Astrocyte (in vitro differentiated cells and primary cell): ENCODE results near the gene RANBP10. TPM values are rescaled to one million over a fixed set of nuclear protein-coding genes. Genes with fewer than 3 reads are reported as not detected.

Experiments
- DNase-seq: peaks from one replicate; pipeline ENCODE4 v3.0.0-alpha.2; 2010; ENCODE audit warnings: low read depth
- FAIRE-seq: peaks from 2 replicates; lab custom pipeline; 2011; peaks lifted over from hg19 to GRCh38; lab: Jason Lieb, UNC
- H2AFZ ChIP-seq: 2 replicates; pipeline ENCODE4 v1.6.0; 2012; ENCODE audit warnings: low read depth, low read length, inconsistent platforms
- H3K27ac ChIP-seq: 2 replicates; pipeline ENCODE4 v1.5.1; 2011; ENCODE audit warnings: low read depth, low read length, inconsistent platforms
- H3K27me3 ChIP-seq: 2 replicates; pipeline ENCODE4 v1.6.0; 2011; ENCODE audit warnings: low read length, inconsistent platforms; ENCODE audit not compliant: insufficient read depth
- H3K36me3 ChIP-seq: 2 replicates; pipeline ENCODE4 v1.5.1; 2011; ENCODE audit warnings: low read length, inconsistent platforms; ENCODE audit not compliant: insufficient read depth
- H3K4me1 ChIP-seq: 2 replicates; pipeline ENCODE4 v1.5.1; 2011; ENCODE audit warnings: low read length, inconsistent platforms; ENCODE audit not compliant: insufficient read depth
- H3K4me2 ChIP-seq: 2 replicates; pipeline ENCODE4 v1.6.0; 2012; ENCODE audit warnings: low read length, inconsistent platforms
- H3K4me3 ChIP-seq: 2 replicates; pipeline ENCODE4 v1.5.1; 2011; ENCODE audit warnings: low read depth, mild to moderate bottlenecking, low read length, inconsistent platforms; ENCODE audit not compliant: insufficient read depth
- H3K79me2 ChIP-seq: 2 replicates; pipeline ENCODE4 v1.6.0; 2012; ENCODE audit warnings: mild to moderate bottlenecking, low read length, inconsistent platforms; ENCODE audit not compliant: insufficient read depth
- H3K9ac ChIP-seq: 2 replicates; pipeline ENCODE4 v1.6.0; 2012; ENCODE audit warnings: mild to moderate bottlenecking, low read length, inconsistent platforms
- H3K9me3 ChIP-seq: 2 replicates; pipeline ENCODE4 v1.5.1; 2012; ENCODE audit warnings: low read depth, mild to moderate bottlenecking, low read length, inconsistent platforms; ENCODE audit not compliant: insufficient read depth
- H4K20me1 ChIP-seq: 2 replicates; pipeline ENCODE4 v1.6.0; 2012; ENCODE audit warnings: low read length, inconsistent platforms; ENCODE audit not compliant: insufficient read depth
- H3K27ac Mint-ChIP-seq: one replicate; pipeline ENCODE4 v1.8.0; 2021; ENCODE audit warnings: mild to moderate bottlenecking, mixed read lengths; ENCODE audit not compliant: unreplicated experiment
- H3K27me3 Mint-ChIP-seq: one replicate; pipeline ENCODE4 v1.8.0; 2021; ENCODE audit warnings: low read depth, mixed read lengths; ENCODE audit not compliant: unreplicated experiment
- H3K36me3 Mint-ChIP-seq: one replicate; pipeline ENCODE4 v1.8.0; 2021; ENCODE audit warnings: low read depth, mixed read lengths; ENCODE audit not compliant: unreplicated experiment
- H3K4me1 Mint-ChIP-seq: one replicate; pipeline ENCODE4 v1.8.0; 2021; ENCODE audit warnings: low read depth, mixed read lengths; ENCODE audit not compliant: unreplicated experiment
- H3K4me3 Mint-ChIP-seq: one replicate; pipeline ENCODE4 v1.8.0; 2021; ENCODE audit warnings: mild to moderate bottlenecking, moderate library complexity, mixed read lengths; ENCODE audit not compliant: unreplicated experiment
- H3K9me3 Mint-ChIP-seq: one replicate; pipeline ENCODE4 v1.8.0; 2021; ENCODE audit warnings: mild to moderate bottlenecking, mixed read lengths; ENCODE audit not compliant: unreplicated experiment
- CTCF ChIP-seq: IDR thresholded peaks from 2 replicates; pipeline ENCODE4 v1.5.1; 2011; ENCODE audit warnings: low read depth, mild to moderate bottlenecking, inconsistent platforms, low read length, moderate library complexity; ENCODE audit not compliant: insufficient read depth
- EZH2 ChIP-seq: IDR thresholded peaks from 2 replicates; pipeline ENCODE4 v1.6.1; 2012; ENCODE audit warnings: mild to moderate bottlenecking, low read length, inconsistent platforms; ENCODE audit not compliant: insufficient read depth
- total RNA-seq: library from RNA; stranded (reverse); gene quantifications from 2 replicates; pipeline ENCODE4 v1.2.1, GENCODE V29; 2021

The RANBP10 gene
- total RNA-seq, 1 donor from 2014 or later = 14.2 TPM

GRCh38 chr16:67766291-67766690, 40.1 kb downstream of the RANBP10 start:
- no peak overlapping the region for H3K27ac Mint-ChIP-seq
- no peak for FAIRE-seq
- H2AFZ ChIP-seq = no peak overlapping the region

GRCh38 chr16:67764158-67764667, 42.1 kb downstream of the RANBP10 start:
- Mint-ChIP-seq H3K36me3 (peaks cover 12% of the 10 kb centered on the region), H3K27ac (no peak overlapping the region), H3K9me3 (no peaks in the 10 kb centered on the region), H3K4me3 (no peak overlapping the region), H3K4me1 (peaks cover 7% of the 10 kb centered on the region), H3K27me3 (no peaks in the 10 kb centered on the region)
- Histone ChIP-seq H3K27ac (no peak overlapping the region), H3K9ac (no peak overlapping the region), H2AFZ (no peak overlapping the region), H3K4me3 (no peak overlapping the region), H3K4me1 (peaks cover 5% of the 10 kb centered on the region), H3K4me2 (no peak overlapping the region), H3K9me3 (no peaks in the 10 kb centered on the region), H3K79me2 (no peaks in the 10 kb centered on the region), H4K20me1 (peaks cover 29% of the 10 kb centered on the region), H3K27me3 (no peaks in the 10 kb centered on the region), H3K36me3 (no peaks in the 10 kb centered on the region)
- DNase-seq = no peak
- TF ChIP-seq EZH2 (no peak), CTCF (no peak)
- FAIRE-seq = no peak

More at GRCh38 chr16:67766291-67766690, 40.1 kb downstream of the RANBP10 start:
- no peak overlapping the region for H3K4me3 Mint-ChIP-seq
- Histone ChIP-seq H3K4me1 (peaks cover 5% of the 10 kb centered on the region), H3K79me2 (peaks cover 3% of the 10 kb centered on the region), H3K27ac (no peak overlapping the region), H3K9me3 (no peaks in the 10 kb centered on the region), H4K20me1 (peaks cover 18% of the 10 kb centered on the region), H3K9ac (no peak overlapping the region), H3K4me2 (no peak overlapping the region), H3K4me3 (no peak overlapping the region), H3K36me3 (no peaks in the 10 kb centered on the region), H3K27me3 (no peaks in the 10 kb centered on the region)
- no peaks in the 10 kb centered on the region for H3K9me3 Mint-ChIP-seq
- peaks cover 9% of the 10 kb centered on the region for H3K36me3 Mint-ChIP-seq
- H3K4me1 Mint-ChIP-seq = peaks cover 6% of the 10 kb centered on the region
- TF ChIP-seq EZH2 = no peak
- TF ChIP-seq CTCF = no peak
- DNase-seq = peak; percentile 27
- no peaks in the 10 kb centered on the region for H3K27me3 Mint-ChIP-seq

GRCh38 chr16:67763066-67763465, 43.3 kb downstream of the RANBP10 start:
- H3K4me1 ChIP-seq = peaks cover 4% of the 10 kb centered on the region
- H3K9me3 Mint-ChIP-seq = no peaks in the 10 kb centered on the region
- no peak for TF ChIP-seq CTCF
- TF ChIP-seq EZH2 = no peak
- no peaks in the 10 kb centered on the region for H3K27me3 ChIP-seq
- peaks cover 2% of the 10 kb centered on the region for H3K79me2 ChIP-seq
- no peak overlapping the region for H3K27ac ChIP-seq
- no peak overlapping the region for H3K9ac ChIP-seq
- H3K4me2 ChIP-seq = no peak overlapping the region
- H2AFZ ChIP-seq = no peak overlapping the region
- no peaks in the 10 kb centered on the region for H3K9me3 ChIP-seq
- H3K36me3 ChIP-seq = no peaks in the 10 kb centered on the region
- H3K27ac Mint-ChIP-seq = no peak overlapping the region
- no peak overlapping the region for H3K4me3 Mint-ChIP-seq
- H3K4me1 Mint-ChIP-seq = peaks cover 7% of the 10 kb centered on the region
- H3K36me3 Mint-ChIP-seq = peaks cover 12% of the 10 kb centered on the region
- peaks cover 36% of the 10 kb centered on the region for H4K20me1 ChIP-seq
- DNase-seq = no peak
- no peaks in the 10 kb centered on the region for H3K27me3 Mint-ChIP-seq
- no peak for FAIRE-seq
- no peak overlapping the region for H3K4me3 ChIP-seq
